HG03103 (cell line): ENCODE data around the gene IFNA17.
"Not testable (repeated sequence)": the region's sequence is repeated elsewhere in the genome, so short reads cannot be mapped to it uniquely, and the experiment has no call there.

Experiments
- ATAC-seq: cut with Tn5 transposase; IDR thresholded peaks from one replicate; pipeline ENCODE4 v1.9.1; 2021; ENCODE audit warnings: low read depth; ENCODE audit not compliant: unreplicated experiment

IFNA17 gene

DNA sequence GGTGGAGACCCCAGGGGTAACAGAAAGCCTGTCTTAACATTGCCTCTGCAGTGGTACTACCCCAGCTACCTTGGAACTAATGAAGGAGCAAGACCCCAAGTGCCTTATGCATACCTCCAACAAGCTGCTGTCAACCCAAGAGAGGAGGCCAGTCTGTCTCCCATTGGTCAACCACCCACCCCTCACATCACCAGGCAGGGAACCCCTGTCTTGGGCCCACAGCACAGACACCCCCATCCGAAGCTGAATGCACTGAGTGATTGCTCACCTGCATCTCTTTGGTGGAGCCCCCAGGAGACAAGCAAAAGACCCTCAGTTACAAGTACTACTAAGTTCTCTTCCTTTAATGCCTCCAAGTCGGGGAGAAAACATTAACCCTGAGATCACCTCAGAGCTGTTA is 15.9 kb downstream of the IFNA17 start:
- not testable (repeated sequence) for ATAC-seq

DNA sequence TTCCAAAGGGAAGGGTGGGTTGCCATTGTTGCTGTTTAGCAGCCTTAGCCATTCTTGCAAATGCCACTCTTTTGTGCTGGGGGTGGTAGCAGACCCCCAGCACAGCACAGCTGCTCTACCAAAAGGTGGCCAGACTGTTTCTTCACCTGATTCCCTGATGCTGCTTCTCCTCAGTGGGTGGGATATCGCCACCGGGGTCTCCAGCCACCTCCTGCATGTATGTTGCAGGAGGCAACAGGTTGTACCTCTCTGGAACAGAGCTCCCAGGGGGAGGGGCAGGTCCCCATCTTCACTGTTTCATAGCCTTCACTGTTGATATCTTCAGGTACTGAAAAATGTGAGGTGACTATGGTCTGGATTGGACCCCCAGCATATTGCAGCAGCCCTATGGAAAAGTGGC is 17.2 kb downstream of the IFNA17 start:
- not testable (repeated sequence) for ATAC-seq

DNA sequence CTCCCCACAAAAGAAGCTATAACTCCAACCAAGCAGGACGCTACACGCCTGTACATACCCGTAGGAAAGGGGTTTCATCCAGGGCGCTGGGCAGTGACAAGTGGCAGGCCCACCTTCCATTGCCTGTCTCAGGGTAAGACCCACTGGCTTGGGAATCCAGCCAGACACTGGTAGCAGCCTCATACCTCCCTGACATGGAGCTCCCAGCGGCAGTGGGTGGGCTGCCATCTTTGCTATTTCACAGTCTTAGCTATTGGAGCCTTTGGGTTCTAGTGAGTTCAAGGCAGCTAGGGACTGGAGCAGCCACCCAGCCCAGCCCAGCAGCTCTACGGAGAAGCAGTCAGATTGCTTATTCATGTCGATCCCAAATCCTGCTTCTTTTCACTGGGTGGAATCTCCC is 17.7 kb downstream of the IFNA17 start:
- no peak for ATAC-seq

DNA sequence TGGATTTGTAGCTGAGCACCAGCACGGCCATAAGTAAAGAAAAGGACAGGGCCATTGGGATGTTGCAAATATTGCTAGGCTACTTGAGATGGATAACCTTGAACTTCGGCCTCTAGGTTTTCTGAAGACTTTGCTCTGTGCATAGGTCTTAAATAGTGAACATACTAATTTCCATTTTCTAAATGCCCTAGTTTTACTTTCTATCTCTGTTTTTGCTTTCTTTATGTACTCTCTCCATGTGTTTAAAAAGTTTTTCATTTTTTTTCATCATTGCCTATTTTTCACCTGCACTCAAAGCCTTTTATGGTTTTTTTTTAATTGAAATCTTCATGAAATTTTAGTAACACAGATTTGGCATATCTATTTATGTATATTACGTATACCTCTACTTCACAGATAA is 21.0 kb downstream of the IFNA17 start, which contains the start of gene IFNA10:
TSS of gene IFNA10 (minus strand) at position 101 of the 400 bp plus-strand sequence. CDS start at position 55, 46 bp downstream.
- ATAC-seq: not testable (repeated sequence)

DNA sequence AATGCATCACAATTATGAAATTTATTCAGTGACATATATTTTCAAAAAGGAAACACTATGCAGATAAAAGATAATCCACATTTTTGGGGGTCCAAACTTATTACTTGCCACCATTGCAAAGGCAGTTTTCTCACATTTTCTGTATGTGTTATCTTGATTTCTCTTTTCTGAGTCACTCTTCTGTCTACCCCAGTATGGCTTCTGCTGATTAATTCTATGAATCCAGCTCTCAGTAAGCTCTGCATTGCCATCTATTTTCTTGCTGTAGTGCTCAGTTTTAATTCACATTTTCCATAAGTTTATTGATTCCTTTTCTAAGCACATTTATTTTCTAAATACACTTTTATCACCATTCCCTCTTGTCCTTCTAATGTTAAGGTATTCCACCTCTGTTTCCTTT is 22.8 kb downstream of the IFNA17 start:
- no peak for ATAC-seq

DNA sequence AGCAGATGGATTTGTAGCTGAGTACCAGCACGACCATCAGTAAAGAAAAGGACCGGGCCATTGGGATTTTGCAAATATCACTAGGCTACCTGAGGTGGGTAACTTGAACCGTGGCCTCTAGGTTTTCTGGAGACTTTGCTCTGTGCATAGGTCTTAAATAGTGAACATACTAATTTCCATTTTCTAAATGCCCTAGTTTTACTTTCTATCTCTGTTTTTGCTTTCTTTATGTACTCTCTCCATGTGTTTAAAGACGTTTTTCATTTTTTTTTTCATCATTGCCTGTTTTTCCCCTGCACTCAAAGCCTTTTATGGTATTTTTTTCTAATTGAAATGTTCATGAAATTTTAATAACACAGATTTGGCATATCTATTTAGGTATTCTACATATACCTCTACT is 25.9 kb downstream of the IFNA17 start, which contains the start of gene IFNA7:
TSS of gene IFNA7 (minus strand) at position 101 of the 400 bp plus-strand sequence. CDS start at position 61, 40 bp downstream.
- not testable (repeated sequence) for ATAC-seq

DNA sequence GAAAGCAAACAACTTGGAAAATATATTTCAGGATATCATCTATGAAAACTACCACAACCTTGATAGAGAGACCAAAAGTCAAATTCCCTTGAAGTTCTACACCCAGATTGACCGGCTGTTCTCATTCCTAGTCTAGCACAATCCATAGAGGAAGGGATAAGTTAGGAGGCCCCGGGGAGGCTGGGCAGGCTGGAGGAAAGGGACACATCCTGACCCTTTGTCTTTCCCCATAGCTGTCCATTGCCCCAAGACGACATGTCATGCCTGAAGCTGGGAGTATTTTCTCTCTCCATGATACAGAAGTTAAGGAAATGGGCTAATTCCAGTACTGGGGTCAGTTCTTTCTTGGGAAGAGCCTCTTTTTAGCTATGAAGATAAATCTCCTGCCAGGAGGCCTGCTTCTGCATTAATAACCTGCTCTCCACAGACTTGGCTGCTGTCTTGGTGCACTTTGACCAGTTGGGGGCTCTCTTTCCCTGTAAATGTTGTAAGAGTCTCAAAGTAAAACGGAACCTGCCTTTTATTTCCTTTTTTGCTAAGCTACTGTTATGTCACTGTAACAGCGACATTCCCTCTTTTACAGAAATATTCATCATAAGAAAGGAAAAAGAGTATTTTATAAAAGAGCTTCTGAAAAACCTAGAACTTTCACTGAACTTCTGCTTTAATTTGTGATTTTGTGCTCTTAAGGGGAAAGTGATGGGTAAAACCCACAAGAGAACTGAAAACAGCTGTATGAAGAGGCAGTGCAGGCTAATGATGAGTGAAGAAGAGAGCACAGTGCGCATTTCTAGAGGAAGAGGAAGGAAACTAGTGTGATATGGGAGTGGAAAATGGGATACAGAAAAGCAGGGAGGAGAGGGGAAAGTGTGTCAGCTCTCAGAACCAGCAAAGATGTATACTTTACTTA is 32.9 kb downstream of the IFNA17 start:
- ATAC-seq: peak; percentile 92

DNA sequence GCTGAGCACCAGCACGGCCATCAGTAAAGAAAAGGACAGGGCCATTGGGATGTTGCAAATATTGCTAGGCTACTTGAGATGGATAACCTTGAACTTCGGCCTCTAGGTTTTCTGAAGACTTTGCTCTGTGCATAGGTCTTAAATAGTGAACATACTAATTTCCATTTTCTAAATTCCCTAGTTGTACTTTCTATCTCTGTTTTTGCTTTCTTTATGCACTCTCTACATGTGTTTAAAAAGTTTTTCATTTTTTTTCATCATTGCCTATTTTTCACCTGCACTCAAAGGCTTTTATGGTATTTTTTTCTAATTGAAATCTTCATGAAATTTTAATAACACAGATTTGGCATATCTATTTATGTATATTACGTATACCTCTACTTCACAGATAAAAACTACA is 40.5 kb downstream of the IFNA17 start, which contains the start of gene IFNA4:
TSS of gene IFNA4 (minus strand) at position 101 of the 400 bp plus-strand sequence. CDS start at position 45, 56 bp downstream.
- ATAC-seq: not testable (repeated sequence)

DNA sequence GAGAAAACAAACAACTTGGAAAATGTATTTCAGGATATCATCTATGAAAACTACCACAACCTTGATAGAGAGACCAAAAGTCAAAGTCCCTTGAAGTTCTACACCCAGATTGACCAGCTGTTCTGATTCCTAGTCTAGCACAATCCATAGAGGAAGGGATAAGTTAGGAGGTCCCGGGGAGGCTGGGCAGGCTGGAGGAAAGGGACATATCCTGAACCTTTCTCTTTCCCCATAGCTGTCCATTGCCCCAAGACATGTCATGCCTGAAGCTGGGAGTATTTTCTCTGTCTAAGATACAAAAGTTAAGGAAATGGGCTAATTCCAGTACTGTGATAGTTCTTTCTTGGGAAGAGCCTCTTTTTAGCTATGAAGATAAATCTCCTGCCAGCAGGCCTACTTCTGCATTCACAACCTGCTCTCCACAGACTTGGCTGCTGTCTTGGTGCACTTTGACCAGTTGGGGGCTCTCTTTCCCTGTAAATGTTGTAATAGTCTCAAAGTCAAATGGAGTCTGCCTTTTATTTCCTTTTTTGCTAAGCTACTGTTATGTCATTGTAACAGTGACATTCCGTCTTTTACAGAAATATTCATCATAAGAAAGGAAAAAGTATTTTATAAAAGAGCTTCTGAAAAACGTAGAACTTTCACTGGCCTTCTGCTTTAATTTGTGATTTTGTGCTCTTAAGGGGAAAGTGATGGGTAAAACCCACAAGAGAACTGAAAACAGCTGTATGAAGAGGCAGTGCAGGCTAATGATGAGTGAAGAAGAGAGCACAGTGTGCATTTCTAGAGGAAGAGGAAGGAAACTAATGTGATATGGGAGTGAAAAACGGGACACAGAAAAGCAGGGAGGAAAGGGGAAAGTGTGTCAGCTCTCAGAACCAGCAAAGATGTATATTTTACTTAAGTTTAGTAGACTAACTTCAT is 44.9 kb downstream of the IFNA17 start:
- ATAC-seq: peak; percentile 94
